Limb (tissue), 2 donors: ENCODE results near the gene GSTO1.
A peak's percentile ranks its signal among the peaks of the same experiment; 100 is the strongest.
"Not testable (repeated sequence)": the region's sequence is repeated elsewhere in the genome, so short reads cannot be mapped to it uniquely, and the experiment has no call there.

Experiments used
- DNase-seq, 2 donors: peaks; one replicate each; pipeline ENCODE4 v3.0.0-alpha.2; 2016; ENCODE audit errors: extremely low spot score in 2 of 2

GSTO1 gene

GRCh38 chr10:104254493-104255310 is at the start of gene GSTO1:
TSS of gene GSTO1 (plus strand) at chr10:104254892. CDS start at chr10:104254929, 37 bp downstream.
- peak; percentile 30 to 66 for DNase-seq

GRCh38 chr10:104208730-104209129 is 46.0 kb upstream of the GSTO1 start:
- DNase-seq = no peak

DNA sequence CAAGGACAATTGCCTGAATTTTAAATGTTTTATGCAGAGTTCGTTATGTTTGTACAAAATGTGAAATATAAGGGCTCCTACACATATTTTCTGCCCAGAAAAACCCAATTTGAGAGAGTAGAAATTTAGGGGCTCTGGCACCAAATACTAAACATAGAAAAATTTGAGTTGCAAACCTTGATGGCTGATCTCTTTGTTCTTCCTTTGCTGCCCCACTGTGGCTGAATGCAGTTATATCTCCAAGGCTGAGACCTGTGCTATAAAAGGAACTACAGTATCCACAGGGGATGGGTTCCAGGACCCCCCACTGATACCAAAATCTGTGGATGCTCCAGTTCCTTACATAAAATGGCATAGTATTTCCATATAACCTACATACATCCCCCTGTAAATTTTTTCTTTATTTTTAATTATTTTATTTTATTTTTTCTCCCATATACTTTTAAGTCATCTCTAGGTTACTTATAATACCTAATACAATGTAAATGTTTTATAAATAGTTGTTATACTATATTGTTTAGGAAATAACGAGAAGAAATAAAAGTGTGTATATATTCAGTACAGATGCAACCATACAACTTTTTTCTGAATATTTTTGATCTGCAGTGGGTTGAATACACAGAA is 45.0 kb upstream of the GSTO1 start:
- DNase-seq = peak; percentile 31 to 67

- DNase-seq = no peak
Measured at GRCh38 chr10:104216631-104217030, 38.1 kb upstream of the GSTO1 start.

DNA sequence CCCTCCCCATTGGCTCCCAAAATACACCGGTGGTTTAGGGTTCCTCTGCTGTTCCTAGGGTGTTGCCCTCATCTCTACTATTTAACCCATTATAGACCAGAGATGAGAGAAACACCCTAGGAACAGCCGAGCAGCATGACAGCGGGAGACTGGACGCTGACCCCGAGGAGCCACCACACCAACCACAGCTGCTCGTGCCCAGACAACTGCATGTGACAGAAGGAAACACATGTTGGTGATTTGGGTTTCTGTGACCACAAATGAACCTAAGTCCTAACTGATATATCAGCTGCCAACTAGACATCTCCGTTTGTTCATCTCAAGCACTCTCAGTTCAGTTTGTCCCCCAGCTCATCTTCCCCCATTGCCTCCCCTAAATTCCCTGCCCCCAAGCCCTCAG is 35.9 kb upstream of the GSTO1 start:
- no peak for DNase-seq

DNA sequence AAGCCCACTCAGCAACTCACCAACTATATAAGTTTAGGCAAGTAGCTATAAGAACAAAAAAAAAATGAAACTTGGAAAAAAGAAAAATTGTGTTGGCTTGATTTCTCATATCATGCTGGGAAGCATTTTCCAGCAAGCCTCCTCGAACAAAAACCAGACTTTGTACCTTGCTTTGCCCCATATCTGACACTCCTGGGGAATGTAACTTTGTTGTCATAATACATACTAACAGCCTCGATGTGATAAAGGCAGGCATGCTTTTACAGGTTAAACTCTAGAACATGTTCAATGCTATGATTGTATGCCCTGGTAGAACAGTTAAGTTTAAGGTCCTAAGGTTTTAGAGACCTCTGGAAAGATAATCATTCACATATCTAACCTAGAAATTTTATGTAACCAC is 34.2 kb upstream of the GSTO1 start:
- DNase-seq = no peak

DNA sequence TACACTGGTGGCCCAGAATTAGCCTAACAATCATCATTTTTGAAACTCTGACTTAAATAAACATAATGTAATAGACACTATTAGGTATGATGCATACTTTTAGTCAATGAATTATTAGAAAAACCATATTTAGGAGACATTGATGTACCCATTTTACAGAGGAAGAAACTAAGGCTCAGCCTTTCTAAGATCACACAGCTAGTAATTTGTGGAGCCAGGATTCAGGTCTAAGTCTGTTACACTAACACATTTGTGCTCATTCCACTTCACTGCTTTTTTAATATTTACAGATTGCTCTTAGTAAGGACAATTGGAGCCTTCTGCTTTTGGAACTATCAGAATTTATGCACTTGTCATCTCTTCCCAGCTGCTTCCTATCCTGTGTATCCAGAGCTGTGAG is 31.4 kb upstream of the GSTO1 start:
- DNase-seq = no peak

- no peak for DNase-seq
Measured at GRCh38 chr10:104230490-104230889, 24.2 kb upstream of the GSTO1 start.

DNA sequence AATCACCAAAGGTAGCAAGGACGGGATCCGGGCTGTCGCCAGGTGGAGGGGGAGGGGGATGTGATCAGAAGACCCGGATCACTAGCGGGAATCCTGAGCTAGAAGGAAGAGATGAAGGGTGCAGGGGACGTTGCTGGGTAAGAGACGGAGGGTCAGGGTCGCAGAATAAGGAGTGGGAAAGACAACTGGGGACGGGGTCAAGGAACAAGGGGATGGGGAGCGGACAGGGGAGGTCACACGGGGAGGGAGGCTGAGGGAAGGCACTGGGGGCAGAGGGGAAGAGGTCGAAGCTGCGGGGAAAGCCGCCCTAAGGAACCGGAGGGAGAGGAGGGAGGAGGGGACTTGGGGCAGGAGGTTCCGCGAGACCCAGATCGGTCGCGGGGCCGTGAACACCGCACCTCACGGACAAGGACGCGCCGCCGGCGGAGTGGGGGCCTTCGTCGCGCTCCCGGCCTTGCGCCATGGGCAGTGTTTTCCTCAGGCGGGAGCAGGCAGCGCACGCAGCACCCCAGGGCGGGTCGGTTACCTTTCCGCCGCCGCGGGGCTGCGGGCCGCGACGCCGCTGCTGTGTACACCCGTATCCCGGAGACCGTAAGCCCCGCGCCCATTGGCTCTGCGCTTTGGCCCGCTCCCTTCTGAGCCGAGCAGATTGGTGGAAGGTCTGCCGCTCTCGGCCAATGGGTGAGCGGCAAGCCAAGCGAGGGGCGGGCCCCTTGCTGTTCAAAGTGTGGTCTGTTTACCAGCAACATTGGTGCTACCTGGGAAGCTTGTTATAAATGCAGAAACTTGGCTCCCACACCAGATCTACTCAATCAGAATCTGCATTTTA is 22.7 kb upstream of the GSTO1 start, which contains the start of gene CFAP43:
TSS of gene CFAP43 (minus strand) at position 581 of the 829 bp plus-strand sequence. CDS start at position 463, 118 bp downstream.
- DNase-seq = peak; percentile 96 to 99

GRCh38 chr10:104232613-104233102 is 22.0 kb upstream of the GSTO1 start:
- no peak for DNase-seq

DNA sequence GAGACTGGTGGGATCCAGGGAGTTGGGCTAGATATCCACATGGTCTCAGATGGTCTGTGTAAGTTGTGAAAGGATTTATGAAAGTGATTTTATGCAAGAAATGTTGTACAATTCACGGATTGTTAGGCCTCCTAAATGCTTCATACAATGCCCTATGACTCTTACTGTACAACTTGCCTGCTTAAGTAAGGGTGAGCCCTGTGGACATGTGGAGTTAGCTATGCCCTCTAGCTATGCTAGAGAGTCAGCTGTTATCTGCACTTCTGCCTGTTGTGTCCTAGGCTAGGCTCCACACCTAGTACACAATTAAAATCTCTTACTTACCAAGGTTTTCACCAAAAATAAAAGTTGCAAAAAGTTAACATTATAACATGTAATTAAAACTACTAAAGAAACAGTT is 20.9 kb upstream of the GSTO1 start:
- DNase-seq = no peak

- DNase-seq = no peak
Measured at GRCh38 chr10:104234934-104235333, 19.8 kb upstream of the GSTO1 start.

- no peak for DNase-seq
Measured at GRCh38 chr10:104235801-104236200, 18.9 kb upstream of the GSTO1 start.

- DNase-seq = no peak
Measured at GRCh38 chr10:104240078-104240477, 14.6 kb upstream of the GSTO1 start.

DNA sequence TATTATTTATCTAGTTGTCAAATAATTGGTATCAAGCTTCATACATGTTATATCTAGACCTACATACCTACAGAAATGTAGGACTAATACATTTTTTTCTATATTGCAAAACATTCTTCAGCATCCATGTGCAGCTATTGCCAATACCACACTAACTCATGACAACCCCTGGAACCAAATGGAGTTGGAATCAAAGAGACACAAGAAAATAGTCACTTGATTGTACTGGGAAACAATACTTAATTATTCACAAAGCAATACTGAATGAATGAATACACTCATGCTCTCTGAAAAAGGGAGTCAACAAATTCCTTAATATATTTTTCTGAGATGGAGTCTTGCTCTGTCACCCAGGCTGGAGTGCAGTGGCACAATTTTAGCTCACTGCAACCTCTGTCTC is 12.1 kb upstream of the GSTO1 start:
- no peak for DNase-seq

DNA sequence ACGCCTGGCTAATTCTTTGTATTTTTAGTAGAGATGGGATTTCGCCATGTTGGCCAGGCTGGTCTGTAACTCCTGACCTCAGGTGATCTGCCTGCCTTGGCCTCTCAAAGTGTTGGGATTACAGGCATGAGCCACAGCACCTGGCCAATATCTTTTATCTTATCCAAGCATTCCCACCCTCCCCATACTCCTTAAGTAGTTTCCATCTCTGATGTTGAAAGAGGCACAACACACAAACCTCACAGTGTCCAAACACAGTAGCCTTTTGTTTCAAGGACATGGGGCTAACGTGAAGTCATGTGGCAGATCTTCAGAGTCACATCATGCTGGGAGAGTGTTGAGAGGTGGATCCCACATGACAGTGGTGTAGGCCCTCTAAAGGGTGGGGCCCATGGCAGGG is 11.7 kb upstream of the GSTO1 start:
- DNase-seq = not testable (repeated sequence)

- no peak for DNase-seq
Measured at GRCh38 chr10:104243512-104243911, 11.2 kb upstream of the GSTO1 start.

DNA sequence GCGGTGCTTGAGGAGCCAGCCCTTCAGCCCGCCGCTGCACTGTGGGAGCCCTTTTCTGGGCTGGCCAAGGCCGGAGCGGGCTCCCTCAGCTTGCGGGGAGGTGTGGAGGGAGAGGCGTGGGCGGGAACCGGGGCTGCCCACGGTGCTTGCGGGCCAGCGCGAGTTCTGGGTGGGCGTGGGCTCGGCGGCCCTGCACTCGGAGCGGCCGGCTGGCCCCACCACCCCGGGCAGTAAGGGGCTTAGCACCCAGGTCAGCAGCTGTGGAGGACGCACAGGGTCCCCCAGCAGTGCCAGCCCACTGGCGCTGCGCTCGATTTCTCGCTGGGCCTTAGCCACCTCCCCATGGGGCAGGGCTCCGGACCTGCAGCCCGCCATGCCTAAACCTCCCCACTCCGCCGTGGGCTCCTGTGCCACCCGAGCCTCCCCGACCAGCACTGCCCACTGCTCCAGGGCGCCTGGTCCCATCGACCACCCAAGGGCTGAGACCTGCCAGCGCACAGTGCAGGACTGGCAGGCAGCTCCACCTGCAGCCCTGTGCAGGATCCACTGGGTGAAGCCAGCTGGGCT is 9.5 kb upstream of the GSTO1 start:
- DNase-seq = no peak

- DNase-seq = no peak
Measured at GRCh38 chr10:104246976-104247375, 7.7 kb upstream of the GSTO1 start.

DNA sequence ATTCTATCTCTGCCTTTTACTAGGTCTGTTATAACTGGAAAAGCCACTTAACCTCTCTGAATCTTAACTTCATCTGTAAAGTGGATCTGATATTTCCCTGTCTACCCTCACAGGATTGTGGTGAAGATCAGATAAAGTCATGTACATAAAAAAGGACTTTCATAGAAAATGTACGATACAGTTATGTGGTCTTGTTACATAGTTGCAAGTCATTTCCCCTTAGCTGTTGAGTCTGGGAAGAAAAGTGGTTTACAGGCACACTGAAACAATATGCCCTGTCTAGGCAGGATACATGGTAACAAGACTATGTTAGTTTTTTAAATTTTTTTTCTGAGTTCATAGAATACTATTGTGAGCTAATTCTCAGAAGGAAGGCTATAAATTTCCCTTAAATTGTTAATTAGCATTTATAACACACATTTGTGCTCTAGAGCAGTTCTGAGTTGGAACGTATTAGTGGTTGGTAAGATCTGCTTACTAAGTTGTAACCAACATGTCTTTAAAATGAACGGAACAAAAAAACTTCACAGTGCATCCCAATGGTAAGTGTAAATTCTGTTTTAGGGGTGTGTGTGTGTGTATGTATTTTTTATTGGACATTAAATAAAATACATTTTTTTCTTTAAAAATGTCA is 7.1 kb upstream of the GSTO1 start:
- no peak for DNase-seq

- DNase-seq = not testable (repeated sequence)
Measured at GRCh38 chr10:104248931-104249330, 5.8 kb upstream of the GSTO1 start.
